Esophagus mucosa (tissue), 1 donor: ENCODE measurements around the gene HPS6. TPM values are rescaled to one million over a fixed set of nuclear protein-coding genes. Genes with fewer than 3 reads are reported as not detected.

Experiments
- total RNA-seq: library from RNA; stranded (reverse); gene quantifications from one replicate; pipeline ENCODE4 v1.2.4, GENCODE V29; 2023
- donor health status: DM: yes; HTN: yes; CAD: no.

Gene HPS6
- total RNA-seq, 1 donor from 2014 or later, result 14.2 TPM

Other genes starting within 250 kb of the HPS6 start
- 54.4 TPM for gene OGA, start 246.9 kb upstream of the HPS6 start, total RNA-seq
- gene KCNIP2, start 221.5 kb upstream of the HPS6 start, total RNA-seq, result 0.84 TPM
- 21.7 TPM for gene ARMH3, start 9.2 kb upstream of the HPS6 start, total RNA-seq
- 28.9 TPM for gene LDB1, start 55.0 kb downstream of the HPS6 start, total RNA-seq
- gene PPRC1, start 67.7 kb downstream of the HPS6 start, total RNA-seq, result 27.4 TPM
- gene NOLC1, start 87.0 kb downstream of the HPS6 start, total RNA-seq, result 57.5 TPM
- not detected for gene ELOVL3, start 160.9 kb downstream of the HPS6 start, total RNA-seq
- gene PITX3, start 176.2 kb downstream of the HPS6 start, total RNA-seq, result not detected
- gene GBF1, start 180.2 kb downstream of the HPS6 start, total RNA-seq, result 24.0 TPM